Astrocyte (in vitro differentiated cells and primary cell): ENCODE data around the gene BTN2A1. TPM values are rescaled to one million over a fixed set of nuclear protein-coding genes. Genes with fewer than 3 reads are reported as not detected.

ENCODE experiments used
- DNase-seq: peaks from one replicate; pipeline ENCODE4 v3.0.0-alpha.2; 2010; ENCODE audit warnings: low read depth
- FAIRE-seq: peaks from 2 replicates; lab custom pipeline; 2011; peaks lifted over from hg19 to GRCh38; lab: Jason Lieb, UNC
- H2AFZ ChIP-seq: 2 replicates; pipeline ENCODE4 v1.6.0; 2012; ENCODE audit warnings: low read depth, low read length, inconsistent platforms
- H3K27ac ChIP-seq: 2 replicates; pipeline ENCODE4 v1.5.1; 2011; ENCODE audit warnings: low read depth, low read length, inconsistent platforms
- H3K27me3 ChIP-seq: 2 replicates; pipeline ENCODE4 v1.6.0; 2011; ENCODE audit warnings: low read length, inconsistent platforms; ENCODE audit not compliant: insufficient read depth
- H3K36me3 ChIP-seq: 2 replicates; pipeline ENCODE4 v1.5.1; 2011; ENCODE audit warnings: low read length, inconsistent platforms; ENCODE audit not compliant: insufficient read depth
- H3K4me1 ChIP-seq: 2 replicates; pipeline ENCODE4 v1.5.1; 2011; ENCODE audit warnings: low read length, inconsistent platforms; ENCODE audit not compliant: insufficient read depth
- H3K4me2 ChIP-seq: 2 replicates; pipeline ENCODE4 v1.6.0; 2012; ENCODE audit warnings: low read length, inconsistent platforms
- H3K4me3 ChIP-seq: 2 replicates; pipeline ENCODE4 v1.5.1; 2011; ENCODE audit warnings: low read depth, mild to moderate bottlenecking, low read length, inconsistent platforms; ENCODE audit not compliant: insufficient read depth
- H3K79me2 ChIP-seq: 2 replicates; pipeline ENCODE4 v1.6.0; 2012; ENCODE audit warnings: mild to moderate bottlenecking, low read length, inconsistent platforms; ENCODE audit not compliant: insufficient read depth
- H3K9ac ChIP-seq: 2 replicates; pipeline ENCODE4 v1.6.0; 2012; ENCODE audit warnings: mild to moderate bottlenecking, low read length, inconsistent platforms
- H3K9me3 ChIP-seq: 2 replicates; pipeline ENCODE4 v1.5.1; 2012; ENCODE audit warnings: low read depth, mild to moderate bottlenecking, low read length, inconsistent platforms; ENCODE audit not compliant: insufficient read depth
- H4K20me1 ChIP-seq: 2 replicates; pipeline ENCODE4 v1.6.0; 2012; ENCODE audit warnings: low read length, inconsistent platforms; ENCODE audit not compliant: insufficient read depth
- H3K27ac Mint-ChIP-seq: one replicate; pipeline ENCODE4 v1.8.0; 2021; ENCODE audit warnings: mild to moderate bottlenecking, mixed read lengths; ENCODE audit not compliant: unreplicated experiment
- H3K27me3 Mint-ChIP-seq: one replicate; pipeline ENCODE4 v1.8.0; 2021; ENCODE audit warnings: low read depth, mixed read lengths; ENCODE audit not compliant: unreplicated experiment
- H3K36me3 Mint-ChIP-seq: one replicate; pipeline ENCODE4 v1.8.0; 2021; ENCODE audit warnings: low read depth, mixed read lengths; ENCODE audit not compliant: unreplicated experiment
- H3K4me1 Mint-ChIP-seq: one replicate; pipeline ENCODE4 v1.8.0; 2021; ENCODE audit warnings: low read depth, mixed read lengths; ENCODE audit not compliant: unreplicated experiment
- H3K4me3 Mint-ChIP-seq: one replicate; pipeline ENCODE4 v1.8.0; 2021; ENCODE audit warnings: mild to moderate bottlenecking, moderate library complexity, mixed read lengths; ENCODE audit not compliant: unreplicated experiment
- H3K9me3 Mint-ChIP-seq: one replicate; pipeline ENCODE4 v1.8.0; 2021; ENCODE audit warnings: mild to moderate bottlenecking, mixed read lengths; ENCODE audit not compliant: unreplicated experiment
- EZH2 ChIP-seq: IDR thresholded peaks from 2 replicates; pipeline ENCODE4 v1.6.1; 2012; ENCODE audit warnings: mild to moderate bottlenecking, low read length, inconsistent platforms; ENCODE audit not compliant: insufficient read depth
- total RNA-seq: library from RNA; stranded (reverse); gene quantifications from 2 replicates; pipeline ENCODE4 v1.2.1, GENCODE V29; 2021
- TF ChIP-seq, protein P1 (sequence below): IDR thresholded peaks from 2 replicates; pipeline ENCODE4 v1.5.1; 2011; ENCODE audit warnings: low read depth, mild to moderate bottlenecking, inconsistent platforms, low read length, moderate library complexity; ENCODE audit not compliant: insufficient read depth

Gene BTN2A1
- total RNA-seq, 1 donor from 2014 or later, result 50.4 TPM

DNA sequence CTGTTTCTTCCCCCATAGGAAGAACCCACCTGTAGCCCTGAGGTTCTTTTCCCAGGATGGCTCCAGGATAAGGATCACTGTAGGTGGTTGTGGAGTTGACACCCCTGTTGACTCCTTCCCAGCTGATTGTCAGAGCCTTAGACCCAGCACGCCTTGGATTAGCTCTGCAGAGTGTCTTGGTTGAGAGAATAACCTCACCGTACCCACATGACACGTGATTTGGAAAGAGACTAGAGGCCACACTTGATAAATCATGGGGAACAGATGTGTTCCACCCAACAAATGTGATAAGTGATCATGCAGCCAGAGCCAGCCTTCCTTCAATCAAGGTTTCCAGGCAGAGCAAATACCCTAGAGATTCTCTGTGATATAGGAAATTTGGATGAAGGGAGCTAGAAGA lies 43.5 kb upstream of the BTN2A1 start:
- H3K27me3 Mint-ChIP-seq, result no peaks in the 10 kb centered on the region
- H3K27ac ChIP-seq, result no peak overlapping the region
- H3K9me3 Mint-ChIP-seq, result peaks cover 12% of the 10 kb centered on the region

DNA sequence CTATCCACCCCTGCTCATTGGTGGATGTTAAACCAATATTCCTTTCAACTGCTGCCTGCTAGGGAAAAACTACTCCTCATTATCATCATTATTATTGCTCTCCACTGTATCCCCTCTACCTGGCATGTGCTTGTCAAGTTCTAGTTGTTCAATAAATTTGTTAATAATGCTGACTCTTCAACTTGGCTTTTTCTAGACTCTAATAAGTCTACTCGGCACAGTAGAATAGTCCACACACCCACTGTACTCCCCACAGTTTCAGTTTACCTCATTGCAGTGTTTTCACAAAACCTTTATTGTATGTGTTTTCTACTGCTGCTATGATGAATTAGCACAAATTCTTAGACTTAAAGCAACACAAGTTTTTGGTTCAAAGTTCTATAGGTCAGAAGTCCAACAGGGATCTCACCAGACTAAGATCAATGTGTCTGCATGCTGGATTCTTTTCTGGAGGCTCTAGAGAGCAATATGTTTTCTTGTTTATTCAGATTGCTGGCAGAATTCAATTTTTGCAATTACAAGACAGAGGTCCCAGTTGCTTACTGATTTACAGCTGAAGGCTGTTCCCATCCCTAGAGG lies 42.6 kb upstream of the BTN2A1 start:
- no peak overlapping the region for H2AFZ ChIP-seq
- H4K20me1 ChIP-seq, result no peaks in the 10 kb centered on the region
- no peak overlapping the region for H3K9ac ChIP-seq
- Mint-ChIP-seq H3K27me3 (no peaks in the 10 kb centered on the region), H3K4me3 (peak overlapping the region; percentile 22), H3K4me1 (peaks cover 2% of the 10 kb centered on the region), H3K36me3 (peaks cover 27% of the 10 kb centered on the region), H3K27ac (no peak overlapping the region), H3K9me3 (peaks cover 12% of the 10 kb centered on the region)
- H3K9me3 ChIP-seq, result no peaks in the 10 kb centered on the region
- DNase-seq (no peak), FAIRE-seq (no peak)
- no peaks in the 10 kb centered on the region for H3K79me2 ChIP-seq
- no peak overlapping the region for H3K4me2 ChIP-seq
- peaks cover 5% of the 10 kb centered on the region for H3K4me1 ChIP-seq
- no peaks in the 10 kb centered on the region for H3K36me3 ChIP-seq
- H3K27ac ChIP-seq, result no peak overlapping the region
- TF ChIP-seq, protein P1, sequence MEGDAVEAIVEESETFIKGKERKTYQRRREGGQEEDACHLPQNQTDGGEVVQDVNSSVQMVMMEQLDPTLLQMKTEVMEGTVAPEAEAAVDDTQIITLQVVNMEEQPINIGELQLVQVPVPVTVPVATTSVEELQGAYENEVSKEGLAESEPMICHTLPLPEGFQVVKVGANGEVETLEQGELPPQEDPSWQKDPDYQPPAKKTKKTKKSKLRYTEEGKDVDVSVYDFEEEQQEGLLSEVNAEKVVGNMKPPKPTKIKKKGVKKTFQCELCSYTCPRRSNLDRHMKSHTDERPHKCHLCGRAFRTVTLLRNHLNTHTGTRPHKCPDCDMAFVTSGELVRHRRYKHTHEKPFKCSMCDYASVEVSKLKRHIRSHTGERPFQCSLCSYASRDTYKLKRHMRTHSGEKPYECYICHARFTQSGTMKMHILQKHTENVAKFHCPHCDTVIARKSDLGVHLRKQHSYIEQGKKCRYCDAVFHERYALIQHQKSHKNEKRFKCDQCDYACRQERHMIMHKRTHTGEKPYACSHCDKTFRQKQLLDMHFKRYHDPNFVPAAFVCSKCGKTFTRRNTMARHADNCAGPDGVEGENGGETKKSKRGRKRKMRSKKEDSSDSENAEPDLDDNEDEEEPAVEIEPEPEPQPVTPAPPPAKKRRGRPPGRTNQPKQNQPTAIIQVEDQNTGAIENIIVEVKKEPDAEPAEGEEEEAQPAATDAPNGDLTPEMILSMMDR, result no peak
- TF ChIP-seq EZH2, result no peak
- H3K4me3 ChIP-seq, result no peak overlapping the region
- no peaks in the 10 kb centered on the region for H3K27me3 ChIP-seq

More for the DNA sequence above, 43.5 kb upstream of the BTN2A1 start:
- no peaks in the 10 kb centered on the region for H3K36me3 ChIP-seq
- no peak for TF ChIP-seq EZH2
- TF ChIP-seq, protein P1, result no peak
- Mint-ChIP-seq H3K27ac (no peak overlapping the region), H3K4me1 (peaks cover 2% of the 10 kb centered on the region), H3K36me3 (peaks cover 29% of the 10 kb centered on the region), H3K4me3 (no peak overlapping the region)
- H3K79me2 ChIP-seq, result no peaks in the 10 kb centered on the region
- FAIRE-seq (no peak), DNase-seq (no peak)
- no peak overlapping the region for H3K4me2 ChIP-seq
- H3K4me3 ChIP-seq, result no peak overlapping the region
- no peaks in the 10 kb centered on the region for H3K27me3 ChIP-seq
- no peak overlapping the region for H3K9ac ChIP-seq
- H2AFZ ChIP-seq, result no peak overlapping the region
- H3K9me3 ChIP-seq, result no peaks in the 10 kb centered on the region
- no peaks in the 10 kb centered on the region for H4K20me1 ChIP-seq
- H3K4me1 ChIP-seq, result peaks cover 5% of the 10 kb centered on the region

DNA sequence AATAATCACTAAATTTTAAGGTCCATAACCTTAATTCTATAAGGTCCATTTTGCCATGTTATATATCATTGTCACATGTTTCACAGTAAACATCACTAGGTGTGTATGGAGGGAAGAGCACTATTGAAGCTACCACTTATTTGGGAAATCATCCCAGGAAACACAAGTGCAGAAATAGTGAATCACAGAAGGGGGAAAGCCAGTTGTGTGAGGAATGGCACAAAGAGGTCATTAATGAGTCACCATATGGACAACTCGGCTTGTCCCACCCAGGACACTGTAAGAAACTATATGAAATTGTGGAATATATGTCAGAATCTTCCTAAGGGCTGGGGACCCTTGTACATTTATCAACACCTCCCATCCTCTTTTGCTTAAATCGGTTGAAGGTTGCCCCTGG lies 42.0 kb upstream of the BTN2A1 start:
- Histone ChIP-seq H3K27ac (no peak overlapping the region), H3K4me1 (peaks cover 10% of the 10 kb centered on the region), H3K9ac (no peak overlapping the region), H3K79me2 (no peaks in the 10 kb centered on the region), H3K36me3 (no peaks in the 10 kb centered on the region), H3K4me2 (no peak overlapping the region), H3K9me3 (no peaks in the 10 kb centered on the region), H3K4me3 (no peak overlapping the region), H4K20me1 (no peaks in the 10 kb centered on the region), H2AFZ (no peak overlapping the region), H3K27me3 (no peaks in the 10 kb centered on the region)
- no peak overlapping the region for H3K4me3 Mint-ChIP-seq
- TF ChIP-seq EZH2, result no peak
- TF ChIP-seq, protein P1, result no peak
- no peak for FAIRE-seq
- peaks cover 27% of the 10 kb centered on the region for H3K36me3 Mint-ChIP-seq
- H3K4me1 Mint-ChIP-seq, result peaks cover 2% of the 10 kb centered on the region
- DNase-seq, result no peak
- peaks cover 12% of the 10 kb centered on the region for H3K9me3 Mint-ChIP-seq
- no peaks in the 10 kb centered on the region for H3K27me3 Mint-ChIP-seq
- H3K27ac Mint-ChIP-seq, result no peak overlapping the region
